ENCODE results near the gene MATK. TPM values are rescaled to one million over a fixed set of nuclear protein-coding genes. Genes with fewer than 3 reads are reported as not detected.

The MATK gene
- total and polyA plus RNA-seq, 2 experiments from 2014 or later, result not detected

DNA sequence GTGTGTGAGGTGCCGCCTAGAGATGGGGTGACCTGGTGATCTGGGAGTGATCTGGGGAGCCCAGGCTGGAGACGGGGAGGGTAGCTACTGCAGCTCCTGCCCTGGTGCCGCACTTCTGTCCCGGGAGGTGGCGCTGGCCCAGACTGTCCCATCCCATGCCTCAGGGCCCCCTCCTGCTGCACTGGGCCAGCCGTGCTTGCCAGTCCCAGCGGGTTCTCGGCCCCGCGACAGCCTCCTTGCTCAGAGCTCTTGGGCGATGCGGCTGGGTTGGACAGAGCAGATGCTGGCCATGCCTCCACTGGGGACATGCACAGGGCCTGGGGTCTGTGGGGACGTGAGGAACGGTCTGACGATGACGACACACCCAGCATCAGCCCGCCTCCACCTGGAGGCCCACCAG is 16.7 kb downstream of the MATK start:
- H2AFZ ChIP-seq, result no peak overlapping the region
- peaks cover under 1% of the 10 kb centered on the region; the same call in 1 of the 2 replicates for H3K79me2 ChIP-seq (ENCODE audit: insufficient read depth)
- H3K27ac ChIP-seq, result no peak overlapping the region
- no peaks in the 10 kb centered on the region for H3K9me3 ChIP-seq (ENCODE audit: low read depth)
- no peaks in the 10 kb centered on the region for H4K20me1 ChIP-seq (ENCODE audit: insufficient read depth)
- H3K4me2 ChIP-seq (ENCODE audit: unreplicated experiment), result no peak overlapping the region
- H3F3A ChIP-seq (ENCODE audit: insufficient read depth), result no peaks in the 10 kb centered on the region
- DNase-seq, result no peak
- in situ Hi-C loops (cut with MboI), result no loop called here
- no peak overlapping the region for H3K4me3 ChIP-seq
- no peaks in the 10 kb centered on the region for H3K9me2 ChIP-seq (ENCODE audit: insufficient read depth)
- no peak for TF ChIP-seq EZH2phosphoT487 (IDR thresholded peaks at IDR 0.05; ENCODE audit: insufficient read depth, low read depth)
- no peak for TF ChIP-seq EZH2 (IDR thresholded peaks at IDR 0.05; ENCODE audit: insufficient read depth, poor library complexity, severe bottlenecking)
- no peaks in the 10 kb centered on the region for H3K27me3 ChIP-seq (replicated peaks; ENCODE audit: insufficient read depth)
- H3K9ac ChIP-seq, result no peak overlapping the region
- no peaks in the 10 kb centered on the region for H3K4me1 ChIP-seq (ENCODE audit: insufficient read depth)
- no peaks in the 10 kb centered on the region for H3K36me3 ChIP-seq (ENCODE audit: low read depth)
- 77 to 84% methylated on average over 16 of the region's 17 CpGs for WGBS, 2 experiments (ENCODE audit: low coverage in 1 of 2, low lambda C conversion rate in 2 of 2, missing lambda C conversion rate in 2 of 2)

DNA sequence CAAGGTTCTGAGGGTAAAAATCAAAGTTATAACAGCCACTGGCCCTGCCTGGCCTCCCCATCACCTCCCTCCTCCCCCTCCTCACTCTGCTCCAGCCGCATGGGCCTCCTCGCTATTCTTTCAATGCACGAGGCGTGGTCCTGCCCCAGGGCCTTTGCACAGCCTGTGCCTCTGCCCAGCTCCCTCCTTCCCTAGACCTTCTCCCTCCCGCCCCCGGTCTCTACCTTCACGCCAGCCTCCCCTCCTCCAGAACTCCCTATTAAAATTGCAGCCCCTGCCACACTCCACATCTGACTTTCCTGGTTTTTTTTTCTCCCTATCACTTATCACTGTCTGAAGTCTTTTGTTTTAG is 17.5 kb downstream of the MATK start:
- H3K9me2 ChIP-seq (ENCODE audit: insufficient read depth), result no peaks in the 10 kb centered on the region
- H3K9ac ChIP-seq, result no peak overlapping the region
- no peaks in the 10 kb centered on the region for H3K4me1 ChIP-seq (ENCODE audit: insufficient read depth)
- no peak overlapping the region for H2AFZ ChIP-seq
- WGBS, 2 experiments (ENCODE audit: low coverage in 1 of 2, low lambda C conversion rate in 2 of 2, missing lambda C conversion rate in 2 of 2), result 95 to 100% methylated on average over 1 to 7 of the region's 7 CpGs
- no peak overlapping the region for H3K4me3 ChIP-seq
- H3K27ac ChIP-seq, result no peak overlapping the region
- TF ChIP-seq EZH2 (IDR thresholded peaks at IDR 0.05; ENCODE audit: insufficient read depth, poor library complexity, severe bottlenecking) (no peak), EZH2phosphoT487 (IDR thresholded peaks at IDR 0.05; ENCODE audit: insufficient read depth, low read depth) (no peak)
- H3K9me3 ChIP-seq (ENCODE audit: low read depth), result no peaks in the 10 kb centered on the region
- in situ Hi-C loops (cut with MboI), result no loop called here
- no peak overlapping the region for H3K4me2 ChIP-seq (ENCODE audit: unreplicated experiment)
- no peaks in the 10 kb centered on the region for H4K20me1 ChIP-seq (ENCODE audit: insufficient read depth)
- peaks cover 8% of the 10 kb centered on the region for H3K79me2 ChIP-seq (ENCODE audit: insufficient read depth)
- H3K27me3 ChIP-seq (replicated peaks; ENCODE audit: insufficient read depth), result no peaks in the 10 kb centered on the region
- H3K36me3 ChIP-seq (ENCODE audit: low read depth), result no peaks in the 10 kb centered on the region
- H3F3A ChIP-seq (ENCODE audit: insufficient read depth), result no peaks in the 10 kb centered on the region
- DNase-seq, result no peak

DNA sequence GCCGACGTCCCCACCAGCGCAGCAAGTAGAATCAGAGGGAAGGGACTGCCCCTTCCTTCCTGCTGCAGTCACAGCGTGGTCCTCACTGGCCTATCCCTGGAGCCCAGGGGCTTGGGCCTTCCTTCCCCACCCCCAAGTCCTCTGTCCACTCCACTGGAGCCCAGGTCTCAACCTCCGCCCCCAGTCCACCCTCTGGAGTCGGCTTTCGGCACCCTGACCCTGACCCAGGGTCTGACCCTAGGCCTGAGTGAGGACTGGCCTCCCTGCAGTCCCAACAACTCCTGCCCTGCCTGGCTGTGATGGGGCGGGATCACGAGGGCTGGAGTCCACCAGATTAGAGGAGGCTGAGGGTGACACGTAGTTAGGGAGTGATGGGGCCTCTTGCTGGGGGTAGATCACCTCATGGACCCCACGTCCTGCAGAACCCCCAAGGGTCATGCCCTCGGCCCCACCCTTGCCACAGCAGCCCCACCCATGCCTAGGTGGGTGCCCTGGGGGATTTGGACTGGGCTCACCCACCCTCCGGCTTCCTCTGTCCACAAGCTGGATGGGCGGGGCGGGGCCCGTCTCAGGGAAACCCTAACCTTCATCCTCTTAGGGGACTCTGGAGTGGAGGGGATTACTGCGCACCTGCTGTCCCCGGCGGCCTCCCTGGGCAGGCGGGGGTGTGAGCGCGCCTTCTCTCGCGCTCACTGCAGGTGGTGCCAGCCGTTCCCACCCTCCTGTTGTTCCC is 18.0 kb downstream of the MATK start:
- no peak for TF ChIP-seq EZH2 (IDR thresholded peaks at IDR 0.05; ENCODE audit: insufficient read depth, poor library complexity, severe bottlenecking)
- in situ Hi-C loops (cut with MboI), result no loop called here
- WGBS, 2 experiments (ENCODE audit: low coverage in 1 of 2, low lambda C conversion rate in 2 of 2, missing lambda C conversion rate in 2 of 2), result 90 to 91% methylated on average over 22 to 25 of the region's 25 CpGs

DNA sequence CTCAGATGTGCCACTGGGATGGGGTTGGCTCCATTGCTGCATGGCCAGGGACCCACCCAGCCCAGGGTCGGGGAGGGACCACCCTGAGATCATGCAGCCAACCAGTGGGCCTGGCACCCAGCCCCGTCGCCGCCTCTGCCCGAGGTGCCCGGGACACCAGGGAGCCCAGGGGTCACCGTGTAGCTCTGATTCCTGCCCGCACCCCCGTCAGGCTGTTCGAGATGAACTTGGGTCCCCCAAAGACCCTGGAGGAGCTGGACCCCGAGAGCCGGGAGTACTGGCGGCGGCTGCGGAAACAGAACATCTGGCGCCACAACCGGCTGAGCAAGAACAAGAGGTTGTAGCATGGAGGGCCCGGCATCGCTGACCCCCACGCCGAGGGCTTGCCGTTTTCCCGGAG is 19.1 kb downstream of the MATK start:
- no peaks in the 10 kb centered on the region for H3K27me3 ChIP-seq (replicated peaks; ENCODE audit: insufficient read depth)
- H3K4me1 ChIP-seq (ENCODE audit: insufficient read depth), result 0 out of 2 replicates have a peak, but pooled peaks cover 5% of the 10 kb centered on the region
- H3K27ac ChIP-seq, result no peak overlapping the region
- no peaks in the 10 kb centered on the region for H4K20me1 ChIP-seq (ENCODE audit: insufficient read depth)
- 90 to 94% methylated on average over 23 of the region's 23 CpGs for WGBS, 2 experiments (ENCODE audit: low coverage in 1 of 2, low lambda C conversion rate in 2 of 2, missing lambda C conversion rate in 2 of 2)
- H3K4me3 ChIP-seq, result no peak overlapping the region
- in situ Hi-C loops (cut with MboI), result no loop called here
- H3K36me3 ChIP-seq (ENCODE audit: low read depth), result no peaks in the 10 kb centered on the region
- no peak overlapping the region for H3K4me2 ChIP-seq (ENCODE audit: unreplicated experiment)
- no peak for DNase-seq
- peaks cover 15% of the 10 kb centered on the region for H3K79me2 ChIP-seq (ENCODE audit: insufficient read depth)
- H3K9me2 ChIP-seq (ENCODE audit: insufficient read depth), result no peaks in the 10 kb centered on the region
- H3F3A ChIP-seq (ENCODE audit: insufficient read depth), result no peaks in the 10 kb centered on the region
- H2AFZ ChIP-seq, result no peak overlapping the region
- no peak for TF ChIP-seq EZH2phosphoT487 (IDR thresholded peaks at IDR 0.05; ENCODE audit: insufficient read depth, low read depth)
- TF ChIP-seq EZH2 (IDR thresholded peaks at IDR 0.05; ENCODE audit: insufficient read depth, poor library complexity, severe bottlenecking), result no peak
- H3K9ac ChIP-seq, result no peak overlapping the region
- no peaks in the 10 kb centered on the region for H3K9me3 ChIP-seq (ENCODE audit: low read depth)

More for the DNA sequence above, 18.0 kb downstream of the MATK start:
- Histone ChIP-seq H3K9me2 (ENCODE audit: insufficient read depth) (no peaks in the 10 kb centered on the region), H3K79me2 (ENCODE audit: insufficient read depth) (peaks cover 14% of the 10 kb centered on the region), H3K27me3 (replicated peaks; ENCODE audit: insufficient read depth) (no peaks in the 10 kb centered on the region), H3K36me3 (ENCODE audit: low read depth) (no peaks in the 10 kb centered on the region), H3K9ac (no peak overlapping the region), H4K20me1 (ENCODE audit: insufficient read depth) (no peaks in the 10 kb centered on the region), H2AFZ (no peak overlapping the region), H3K4me3 (no peak overlapping the region), H3K9me3 (ENCODE audit: low read depth) (no peaks in the 10 kb centered on the region), H3K4me1 (ENCODE audit: insufficient read depth) (0 out of 2 replicates have a peak, but pooled peaks cover 3% of the 10 kb centered on the region), H3K4me2 (ENCODE audit: unreplicated experiment) (no peak overlapping the region), H3K27ac (no peak overlapping the region), H3F3A (ENCODE audit: insufficient read depth) (no peaks in the 10 kb centered on the region)
- DNase-seq, result no peak

Measured in GM23248 (cell line).